ENCODE measurements around the gene FAAH.

DNA sequence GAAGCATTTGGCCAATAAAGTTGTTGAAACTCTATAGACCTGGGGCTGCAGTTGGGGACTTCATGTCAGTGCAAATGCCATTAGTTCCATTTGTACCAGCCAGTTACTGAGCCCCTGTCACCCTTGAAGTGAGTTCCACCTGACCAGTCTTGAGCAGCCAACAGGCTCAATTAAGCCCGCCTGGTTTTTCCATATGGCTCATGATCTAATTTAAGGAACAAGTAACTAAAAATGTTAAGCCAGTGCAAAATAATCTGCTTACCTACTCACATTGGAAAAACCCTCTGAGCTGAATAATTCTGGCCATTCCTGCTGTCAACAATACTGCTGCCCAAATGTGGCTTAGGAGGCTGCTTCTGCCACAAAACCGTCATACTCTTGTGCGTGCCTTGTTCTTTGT, 32.0 kb upstream of the FAAH start:
- no peak for TF ChIP-seq POLR2A (IDR thresholded peaks at IDR 0.05)
- TF ChIP-seq, protein P1, sequence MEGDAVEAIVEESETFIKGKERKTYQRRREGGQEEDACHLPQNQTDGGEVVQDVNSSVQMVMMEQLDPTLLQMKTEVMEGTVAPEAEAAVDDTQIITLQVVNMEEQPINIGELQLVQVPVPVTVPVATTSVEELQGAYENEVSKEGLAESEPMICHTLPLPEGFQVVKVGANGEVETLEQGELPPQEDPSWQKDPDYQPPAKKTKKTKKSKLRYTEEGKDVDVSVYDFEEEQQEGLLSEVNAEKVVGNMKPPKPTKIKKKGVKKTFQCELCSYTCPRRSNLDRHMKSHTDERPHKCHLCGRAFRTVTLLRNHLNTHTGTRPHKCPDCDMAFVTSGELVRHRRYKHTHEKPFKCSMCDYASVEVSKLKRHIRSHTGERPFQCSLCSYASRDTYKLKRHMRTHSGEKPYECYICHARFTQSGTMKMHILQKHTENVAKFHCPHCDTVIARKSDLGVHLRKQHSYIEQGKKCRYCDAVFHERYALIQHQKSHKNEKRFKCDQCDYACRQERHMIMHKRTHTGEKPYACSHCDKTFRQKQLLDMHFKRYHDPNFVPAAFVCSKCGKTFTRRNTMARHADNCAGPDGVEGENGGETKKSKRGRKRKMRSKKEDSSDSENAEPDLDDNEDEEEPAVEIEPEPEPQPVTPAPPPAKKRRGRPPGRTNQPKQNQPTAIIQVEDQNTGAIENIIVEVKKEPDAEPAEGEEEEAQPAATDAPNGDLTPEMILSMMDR (IDR thresholded peaks at IDR 0.05): no peak
- TF ChIP-seq POLR2AphosphoS5 (IDR thresholded peaks at IDR 0.05): no peak
- no peak for TF ChIP-seq EP300 (IDR thresholded peaks at IDR 0.05)
